Measurements from ENCODE around the gene EFNB2.

EFNB2 gene

GRCh38 chr13:106500445-106500844 is 35.0 kb downstream of the EFNB2 start:
- no peak for DNase-seq (ENCODE audit: low read depth in 2 of 2)

DNA sequence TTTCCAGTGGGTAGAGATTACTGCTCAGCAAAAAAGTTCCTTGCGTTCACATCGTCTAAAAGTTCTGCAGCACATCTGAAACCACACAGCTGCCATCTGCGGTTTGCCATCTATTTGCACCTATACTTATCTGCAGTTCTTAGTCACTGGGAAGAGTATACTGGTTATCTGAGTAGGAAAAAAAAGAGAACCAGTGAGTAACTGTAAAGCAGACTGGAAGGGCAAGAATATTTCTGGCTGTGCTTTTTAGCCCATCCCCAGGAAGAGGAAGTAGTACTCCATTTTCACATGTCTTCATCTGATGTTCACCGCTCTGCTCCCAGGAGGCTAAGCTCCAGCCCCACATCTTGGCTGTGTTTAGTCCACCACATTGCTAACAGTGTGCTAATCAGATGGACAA is 35.6 kb downstream of the EFNB2 start:
- no peak for DNase-seq (ENCODE audit: low read depth in 2 of 2)

DNA sequence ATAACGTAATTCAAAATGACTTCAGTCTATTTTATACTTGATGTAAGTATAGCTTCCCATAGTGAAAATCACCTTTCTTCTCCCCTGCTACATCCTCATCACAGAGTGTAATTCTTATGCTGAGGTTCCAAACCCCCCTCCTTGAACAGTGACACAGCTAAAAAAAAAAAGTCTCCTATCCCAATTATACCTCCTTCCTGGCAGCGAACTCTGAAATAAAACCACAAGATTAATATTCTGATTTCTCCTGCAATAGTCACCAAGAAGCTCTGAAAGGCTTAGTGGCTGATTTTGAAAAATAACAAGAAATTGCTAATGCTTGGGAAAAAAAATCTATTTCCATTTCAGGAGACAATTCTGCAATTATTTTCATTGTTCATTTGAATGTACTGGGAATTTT is 36.3 kb downstream of the EFNB2 start:
- no peak for DNase-seq (ENCODE audit: low read depth in 2 of 2)

GRCh38 chr13:106498571-106498970 is 36.9 kb downstream of the EFNB2 start:
- DNase-seq (ENCODE audit: low read depth in 2 of 2): no peak

- DNase-seq (ENCODE audit: low read depth in 2 of 2): no peak
Measured at GRCh38 chr13:106498158-106498557, 37.3 kb downstream of the EFNB2 start.

DNA sequence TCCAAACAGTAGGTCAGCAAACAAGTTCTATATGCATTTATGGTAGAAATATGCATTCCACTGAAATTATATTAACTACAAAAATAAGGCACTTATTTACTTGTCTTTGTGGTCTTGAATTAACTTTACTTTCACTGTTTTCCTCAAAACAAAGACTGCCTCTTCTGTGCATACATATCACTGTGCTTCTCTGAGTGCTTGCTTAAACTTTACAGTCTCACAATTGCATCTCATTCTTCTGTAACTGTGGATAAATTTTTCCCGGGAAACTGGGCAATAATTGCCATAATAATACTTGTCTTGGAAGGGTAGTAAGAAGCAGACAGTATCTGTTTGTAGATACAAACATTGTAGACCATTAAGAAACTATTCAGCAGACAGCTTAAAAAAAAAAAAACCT is 38.4 kb downstream of the EFNB2 start:
- no peak for DNase-seq (ENCODE audit: low read depth in 2 of 2)

- no peak for DNase-seq (ENCODE audit: low read depth in 2 of 2)
Measured at GRCh38 chr13:106496072-106496997, 39.1 kb downstream of the EFNB2 start.

GRCh38 chr13:106494936-106495335 is 40.5 kb downstream of the EFNB2 start:
- no peak for DNase-seq (ENCODE audit: low read depth in 2 of 2)

- DNase-seq (ENCODE audit: low read depth in 2 of 2): no peak
Measured at GRCh38 chr13:106494506-106494905, 41.0 kb downstream of the EFNB2 start.

GRCh38 chr13:106493533-106494220 is 41.8 kb downstream of the EFNB2 start:
- no peak for DNase-seq (ENCODE audit: low read depth in 2 of 2)

DNA sequence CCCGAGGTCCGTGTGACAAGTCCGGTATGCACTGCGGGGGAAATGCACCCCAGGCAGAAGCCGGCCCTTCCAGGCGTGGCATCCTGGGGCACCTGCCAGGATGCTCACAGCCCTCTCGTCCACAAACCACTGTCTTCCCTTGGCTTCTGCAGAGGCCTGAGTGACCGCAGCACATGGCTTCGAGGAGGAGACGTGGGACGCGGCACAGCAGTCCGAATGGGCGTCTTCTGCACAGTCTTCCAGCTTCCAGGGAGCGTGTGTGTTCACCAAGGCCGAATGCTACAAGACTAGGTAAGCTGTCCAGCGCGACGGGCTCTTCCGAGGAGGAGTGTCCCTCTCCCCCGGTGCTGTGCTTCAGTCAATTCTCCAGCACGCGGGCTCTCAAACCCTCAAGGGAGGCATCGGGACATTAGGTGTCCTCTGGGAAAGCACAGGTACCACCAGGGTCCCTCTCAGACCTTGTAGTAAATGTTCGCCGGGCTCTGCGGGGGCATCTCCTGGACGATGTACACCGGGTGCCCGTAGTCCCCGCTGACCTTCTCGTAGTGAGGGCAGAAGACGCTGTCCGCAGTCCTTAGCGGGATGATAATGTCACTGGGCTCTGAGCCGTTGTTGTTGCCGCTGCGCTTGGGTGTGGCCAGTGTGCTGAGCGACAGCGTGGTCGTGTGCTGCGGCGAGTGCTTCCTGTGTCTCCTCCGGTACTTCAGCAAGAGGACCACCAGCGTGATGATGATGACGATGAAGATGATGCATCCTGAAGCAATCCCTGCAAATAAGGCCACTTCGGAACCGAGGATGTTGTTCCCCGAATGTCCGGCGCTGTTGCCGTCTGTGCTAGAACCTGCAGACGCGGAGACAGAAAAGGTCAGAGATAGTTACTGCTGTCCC is 42.6 kb downstream of the EFNB2 start:
- no peak for DNase-seq (ENCODE audit: low read depth in 2 of 2)

DNA sequence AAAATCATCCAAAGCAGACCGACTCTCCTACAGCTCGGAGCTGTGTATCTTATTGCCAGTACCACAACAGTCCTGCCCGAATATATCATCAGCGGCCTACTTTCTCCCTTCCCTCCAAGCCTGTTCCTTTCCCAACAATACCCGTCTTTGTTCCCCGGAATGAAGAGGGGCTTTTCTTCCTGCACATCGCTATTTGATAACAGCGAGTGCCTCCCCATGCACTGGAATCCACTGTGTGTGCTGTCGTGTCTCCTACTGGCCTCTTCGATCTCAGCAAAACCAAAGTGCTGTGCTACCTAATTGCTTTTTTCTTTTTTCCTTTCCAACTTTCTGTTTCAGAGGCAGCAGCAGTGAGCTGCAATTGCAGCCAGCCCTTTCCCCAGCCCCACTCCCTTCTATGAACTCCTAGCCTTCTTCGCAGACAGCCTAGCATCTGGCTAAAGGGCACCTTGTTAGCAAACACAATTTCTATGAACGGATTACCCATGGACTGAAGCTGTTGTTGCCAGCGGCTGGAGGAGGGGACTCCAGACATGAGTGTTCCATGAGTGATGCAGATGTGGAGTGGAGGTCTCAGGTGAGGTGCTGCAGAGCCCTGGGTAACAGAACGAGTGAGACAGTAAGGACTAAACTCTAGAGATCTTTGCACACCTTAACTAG is 43.4 kb downstream of the EFNB2 start:
- DNase-seq (ENCODE audit: low read depth in 2 of 2): no peak

- no peak for DNase-seq (ENCODE audit: low read depth in 2 of 2)
Measured at GRCh38 chr13:106491463-106491862, 44.0 kb downstream of the EFNB2 start.

- no peak for DNase-seq (ENCODE audit: low read depth in 2 of 2)
Measured at GRCh38 chr13:106490569-106491321, 44.7 kb downstream of the EFNB2 start.

DNA sequence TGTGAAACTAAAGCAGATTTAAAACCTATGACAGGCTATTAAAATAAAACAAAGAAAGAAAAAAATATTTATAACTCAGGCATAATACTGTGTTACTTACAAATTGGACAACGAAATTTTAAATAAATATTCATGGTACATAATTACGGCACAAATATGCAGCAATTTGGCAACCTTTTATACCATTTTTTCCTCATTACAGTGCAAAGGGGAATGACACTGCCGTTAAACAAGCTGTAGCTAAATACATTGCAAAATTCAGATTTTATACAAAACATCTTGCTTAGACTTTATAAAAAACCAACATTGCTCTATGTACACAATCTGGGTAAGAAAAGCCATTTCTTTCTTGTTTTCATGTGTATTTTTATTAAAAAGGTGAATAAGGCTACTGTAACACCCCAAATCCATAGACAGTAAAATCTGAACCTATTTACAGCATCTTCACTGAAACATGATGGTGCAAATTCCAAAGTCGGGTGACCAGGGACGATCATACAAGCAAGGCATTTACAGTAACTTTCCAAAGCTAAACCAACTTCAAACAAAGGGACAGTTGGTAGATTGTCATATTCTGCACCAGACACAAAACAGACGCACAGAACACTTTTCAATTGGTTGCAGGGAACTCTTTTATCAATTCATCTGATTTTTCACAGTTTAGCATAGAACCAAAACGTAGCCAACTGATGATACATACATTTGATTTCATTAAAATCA is 45.5 kb downstream of the EFNB2 start:
- no peak for DNase-seq (ENCODE audit: low read depth in 2 of 2)

- DNase-seq (ENCODE audit: low read depth in 2 of 2): no peak
Measured at GRCh38 chr13:106488686-106489085, 46.8 kb downstream of the EFNB2 start.

- no peak for DNase-seq (ENCODE audit: low read depth in 2 of 2)
Measured at GRCh38 chr13:106488076-106488475, 47.4 kb downstream of the EFNB2 start.

- no peak for DNase-seq (ENCODE audit: low read depth in 2 of 2)
Measured at GRCh38 chr13:106487129-106487528, 48.3 kb downstream of the EFNB2 start.

DNA sequence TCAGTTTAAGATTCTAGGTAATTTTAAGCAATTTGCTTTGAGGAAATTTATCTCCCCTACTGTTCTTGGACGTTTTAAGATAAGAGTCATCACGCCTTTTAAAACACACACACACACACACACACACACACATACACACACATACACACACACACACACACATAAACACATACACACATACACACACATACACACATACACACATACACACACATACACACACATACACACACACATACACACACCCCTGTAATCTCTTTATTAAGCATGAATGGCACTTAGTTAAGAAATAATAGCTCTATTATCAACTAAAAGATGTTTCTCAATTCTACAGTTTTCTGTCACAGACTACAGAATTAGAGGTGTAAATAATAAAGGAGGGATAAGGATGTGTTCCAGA is 49.2 kb downstream of the EFNB2 start:
- no peak for DNase-seq (ENCODE audit: low read depth in 2 of 2)

- DNase-seq (ENCODE audit: low read depth in 2 of 2): no peak
Measured at GRCh38 chr13:106484537-106485193, 50.8 kb downstream of the EFNB2 start.
